Anterior cingulate cortex (tissue), 58 donors: ENCODE data around the gene DEXI.
A peak's percentile ranks its signal among the peaks of the same experiment; 100 is the strongest.

Source experiments
- DNase-seq, 58 donors: peaks; one replicate each; lab custom pipeline; 2025; lab: John Stamatoyannopoulos, UW

Gene DEXI

DNA sequence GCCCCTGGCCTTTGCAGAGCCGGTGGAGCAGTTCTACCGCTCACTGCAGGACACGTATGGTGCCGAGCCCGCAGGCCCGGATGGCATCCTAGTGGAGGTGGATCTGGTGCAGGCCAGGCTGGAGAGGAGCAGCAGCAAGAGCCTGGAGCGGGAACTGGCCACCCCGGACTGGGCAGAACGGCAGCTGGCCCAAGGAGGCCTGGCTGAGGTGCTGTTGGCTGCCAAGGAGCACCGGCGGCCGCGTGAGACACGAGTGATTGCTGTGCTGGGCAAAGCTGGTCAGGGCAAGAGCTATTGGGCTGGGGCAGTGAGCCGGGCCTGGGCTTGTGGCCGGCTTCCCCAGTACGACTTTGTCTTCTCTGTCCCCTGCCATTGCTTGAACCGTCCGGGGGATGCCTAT, 35.8 kb downstream of the DEXI start:
- DNase-seq = peak in 8 of 58 donors; percentile 5 to 33 (median 19)

DNA sequence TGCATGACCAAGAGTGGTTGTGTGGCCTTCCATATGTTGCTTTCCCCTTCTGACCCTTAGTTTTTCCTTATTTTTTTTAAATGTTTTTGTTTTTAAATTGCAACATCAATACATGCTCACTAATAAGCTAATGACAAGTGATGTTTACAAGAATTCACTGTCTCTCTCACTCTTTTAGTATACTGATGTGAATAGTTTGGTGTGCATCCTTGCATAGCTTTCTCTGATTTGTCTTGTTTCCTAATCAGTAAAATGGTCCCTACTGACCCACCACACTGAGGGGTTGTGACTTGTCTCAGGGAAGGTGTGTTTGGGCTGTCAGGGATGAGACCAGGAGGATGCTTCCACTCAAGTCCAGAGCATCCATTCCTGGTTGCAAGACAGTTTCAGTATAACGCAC, 39.3 kb downstream of the DEXI start:
- no peak for DNase-seq

DNA sequence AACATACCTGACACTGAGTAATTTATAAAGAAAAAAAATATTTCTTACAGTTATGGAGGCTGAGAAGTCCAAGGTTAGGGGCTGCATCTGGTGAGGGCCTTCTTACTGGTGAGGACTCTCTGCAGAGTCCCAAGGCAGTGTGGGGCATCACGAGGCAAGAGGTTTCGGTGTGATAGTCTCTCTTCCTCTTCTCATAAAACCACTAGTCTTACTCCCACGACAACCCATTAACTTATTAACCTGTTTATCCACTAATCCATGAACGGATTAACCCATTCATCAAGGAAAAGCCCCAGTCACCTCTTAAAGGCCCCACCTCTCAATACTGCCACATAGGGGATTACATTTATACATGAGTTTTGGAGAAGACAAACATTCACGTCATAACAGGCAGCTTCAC, 45.1 kb downstream of the DEXI start:
- peak in 1 of 58 donors; percentile 9 for DNase-seq

DNA sequence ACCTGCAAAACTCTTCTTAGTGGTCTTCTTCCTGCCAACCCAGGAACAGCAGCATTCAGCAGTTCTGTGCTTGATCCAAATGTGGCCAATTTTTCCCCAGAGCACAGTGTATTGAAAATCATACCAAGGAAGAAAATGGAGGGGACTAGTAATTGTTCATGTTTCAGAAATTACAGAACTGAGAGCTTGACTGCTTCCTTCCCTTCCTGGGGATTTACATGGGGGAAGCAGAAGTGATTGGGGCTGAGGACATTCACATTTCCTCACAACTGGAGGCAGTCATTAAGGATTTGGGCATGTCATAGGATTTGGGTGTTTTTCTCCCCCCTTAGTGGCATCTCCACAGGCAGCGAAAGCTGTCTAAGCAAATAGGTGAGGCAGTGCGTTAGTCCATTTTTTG, 45.5 kb downstream of the DEXI start:
- no peak for DNase-seq

DNA sequence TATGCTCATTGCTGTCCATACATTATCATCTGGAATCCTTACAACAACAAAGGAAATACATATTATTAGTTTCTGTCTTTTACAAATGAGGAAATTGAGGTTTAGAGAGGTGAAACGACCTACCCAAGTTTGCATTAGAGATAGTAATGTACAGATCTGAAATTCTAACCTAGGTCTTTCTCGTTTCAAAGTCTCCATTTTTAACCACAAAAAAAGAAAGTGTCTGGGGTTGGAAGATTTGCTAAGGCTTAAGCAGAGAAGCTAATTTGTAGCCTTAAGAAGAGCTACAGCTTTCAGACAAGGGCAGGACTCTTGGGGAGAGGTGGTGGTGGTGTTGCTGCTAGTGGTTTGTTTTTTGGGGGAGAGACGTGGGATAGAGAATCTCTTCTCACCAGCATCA, 46.1 kb downstream of the DEXI start:
- DNase-seq = no peak

DNA sequence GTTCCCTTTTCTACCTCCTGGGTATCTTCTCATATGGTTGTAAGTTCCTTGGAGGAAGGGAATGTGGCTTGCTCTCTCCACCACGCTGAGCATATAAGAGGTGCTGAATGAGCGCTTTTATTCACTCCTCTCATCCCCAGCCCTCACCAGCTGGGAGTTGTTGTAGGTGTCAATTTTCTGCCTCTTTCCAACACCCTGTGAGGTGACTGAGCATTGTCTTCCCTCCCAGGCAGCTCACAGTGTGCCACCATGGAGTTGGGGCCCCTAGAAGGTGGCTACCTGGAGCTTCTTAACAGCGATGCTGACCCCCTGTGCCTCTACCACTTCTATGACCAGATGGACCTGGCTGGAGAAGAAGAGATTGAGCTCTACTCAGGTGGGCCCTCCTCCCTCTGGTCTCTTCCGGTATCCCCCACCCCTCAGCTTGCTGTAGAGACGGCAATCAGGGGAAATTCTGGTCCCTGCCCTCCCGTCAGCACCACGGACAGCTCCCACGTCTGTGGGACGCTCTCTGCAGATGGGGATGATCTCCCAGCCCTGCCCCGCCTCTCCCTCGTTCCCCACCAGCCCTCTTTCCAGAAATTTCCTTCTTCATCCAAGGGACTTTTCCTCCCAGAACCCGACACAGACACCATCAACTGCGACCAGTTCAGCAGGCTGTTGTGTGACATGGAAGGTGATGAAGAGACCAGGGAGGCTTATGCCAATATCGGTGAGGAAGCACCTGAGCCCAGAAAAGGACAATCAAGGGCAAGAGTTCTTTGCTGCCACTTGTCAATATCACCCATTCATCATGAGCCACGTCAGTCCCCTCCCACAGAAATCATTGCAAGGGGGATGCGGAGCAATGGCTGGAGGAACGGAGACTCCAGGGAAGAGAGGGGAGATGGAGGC, 47.0 kb downstream of the DEXI start:
- peak in 1 of 58 donors; percentile 6 for DNase-seq

DNA sequence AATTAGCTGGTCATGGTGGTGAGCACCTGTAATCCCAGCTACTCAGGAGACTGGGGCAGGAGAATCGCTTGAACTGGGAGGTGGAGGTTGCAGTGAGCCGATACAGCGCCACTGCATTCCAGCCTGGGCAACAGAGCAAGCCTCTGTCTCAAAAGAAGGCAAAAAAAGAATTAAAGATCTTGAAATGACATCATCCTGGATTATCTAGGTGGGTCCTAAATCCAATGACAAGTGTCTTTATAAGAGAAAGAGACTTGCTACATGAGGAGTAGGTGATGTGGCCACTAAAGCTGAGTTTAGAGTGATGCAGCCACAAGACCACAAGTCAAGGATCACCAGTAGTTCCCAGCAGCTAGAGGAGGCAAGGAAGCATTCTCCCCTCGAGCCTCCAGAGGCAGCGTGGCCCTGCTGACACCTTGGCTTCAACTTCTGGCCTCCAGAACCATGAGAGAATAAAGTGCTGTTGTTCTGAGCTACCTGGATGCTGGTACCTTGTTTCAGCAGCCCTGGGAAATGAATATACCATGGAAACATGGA, 49.4 kb downstream of the DEXI start:
- no peak for DNase-seq

DNA sequence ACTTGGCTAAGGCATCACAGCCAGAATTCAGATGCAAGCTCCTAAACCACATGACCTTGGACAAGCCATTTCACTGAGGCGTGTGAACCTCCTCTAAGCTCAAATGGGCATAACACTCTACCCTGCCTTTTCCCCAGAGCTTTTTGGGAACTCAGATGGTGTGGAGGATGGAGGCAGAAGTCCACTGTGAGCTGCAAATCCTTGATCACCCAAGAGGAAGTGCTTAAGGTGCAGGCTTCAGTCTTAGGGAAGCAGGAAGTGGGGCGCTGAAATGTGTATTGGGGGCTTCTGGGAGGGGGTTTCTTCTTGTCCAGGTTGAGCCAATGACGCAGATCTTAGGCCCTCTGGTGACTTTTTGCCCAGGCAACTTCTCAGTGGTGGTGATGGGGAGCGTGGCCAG, 52.4 kb downstream of the DEXI start:
- DNase-seq = no peak

DNA sequence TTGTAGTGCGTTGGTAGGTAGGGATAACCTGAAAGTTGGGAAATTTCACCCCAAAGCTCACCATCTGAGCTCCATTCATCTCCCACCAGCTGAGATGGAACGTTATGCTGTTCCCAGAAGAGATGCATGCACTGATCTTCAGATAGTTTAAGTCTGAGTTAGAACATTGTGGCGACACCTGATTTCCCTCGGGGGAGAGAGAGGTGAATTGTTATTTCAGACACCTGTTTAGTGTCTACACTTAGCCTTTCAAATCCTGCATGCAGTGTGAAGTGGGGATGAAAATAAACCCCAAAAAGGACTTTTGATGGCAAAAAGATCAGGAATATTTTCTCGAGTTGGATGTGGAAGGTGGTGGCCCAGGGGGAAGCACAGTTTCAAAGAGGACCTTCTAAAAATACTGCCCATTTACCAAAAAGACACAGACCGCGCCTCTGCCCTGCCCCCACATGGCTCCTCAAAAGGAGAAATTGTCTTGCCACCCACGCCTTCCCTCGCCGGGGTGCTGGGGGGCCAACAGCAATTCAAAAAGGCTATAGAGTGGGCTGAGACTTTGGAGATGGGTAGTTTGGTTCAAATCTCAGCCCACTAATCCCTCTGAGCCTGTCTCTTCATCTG, 53.8 kb downstream of the DEXI start:
- DNase-seq = peak in 5 of 58 donors; percentile 5 to 34 (median 11)

DNA sequence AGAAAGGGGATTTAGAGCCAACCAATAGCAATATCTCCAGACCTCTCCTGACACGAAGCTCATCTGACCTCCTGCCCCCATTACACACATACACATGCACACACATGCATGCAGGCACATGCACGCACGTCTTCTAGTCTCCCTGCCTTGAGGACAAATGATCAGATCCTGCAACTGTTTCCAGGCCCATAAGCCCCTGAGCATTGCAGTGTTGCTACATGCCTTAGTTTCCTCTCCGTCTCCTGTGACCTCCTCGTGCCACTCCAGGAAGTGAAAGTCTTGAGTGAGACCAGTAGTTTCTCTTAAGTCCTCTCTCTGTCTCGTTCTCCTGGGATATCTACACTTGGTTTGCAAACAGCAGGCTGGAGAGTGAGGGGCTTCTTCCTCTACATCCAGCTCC, 57.0 kb downstream of the DEXI start:
- peak in 5 of 58 donors; percentile 9 to 31 (median 16) for DNase-seq

DNA sequence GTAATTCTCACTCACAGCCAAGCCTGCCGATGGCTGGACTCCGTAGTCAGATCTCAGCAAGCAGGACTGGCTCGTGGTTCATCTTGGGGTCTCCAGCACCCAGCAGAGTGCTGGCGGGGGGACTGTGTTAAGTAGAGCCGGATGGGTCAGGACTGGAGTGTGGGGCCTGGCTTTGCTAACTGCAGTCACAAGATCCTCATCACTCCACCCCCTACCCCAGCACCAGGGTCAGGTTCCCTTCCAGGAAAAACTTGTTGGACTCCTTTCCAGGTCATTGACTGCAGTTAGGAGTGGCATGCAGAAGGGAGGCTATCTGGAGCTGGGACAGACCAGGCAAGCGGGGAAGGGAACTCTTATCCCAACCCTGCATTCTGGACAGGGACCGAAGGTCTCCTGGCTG, 59.3 kb downstream of the DEXI start:
- DNase-seq = no peak

DNA sequence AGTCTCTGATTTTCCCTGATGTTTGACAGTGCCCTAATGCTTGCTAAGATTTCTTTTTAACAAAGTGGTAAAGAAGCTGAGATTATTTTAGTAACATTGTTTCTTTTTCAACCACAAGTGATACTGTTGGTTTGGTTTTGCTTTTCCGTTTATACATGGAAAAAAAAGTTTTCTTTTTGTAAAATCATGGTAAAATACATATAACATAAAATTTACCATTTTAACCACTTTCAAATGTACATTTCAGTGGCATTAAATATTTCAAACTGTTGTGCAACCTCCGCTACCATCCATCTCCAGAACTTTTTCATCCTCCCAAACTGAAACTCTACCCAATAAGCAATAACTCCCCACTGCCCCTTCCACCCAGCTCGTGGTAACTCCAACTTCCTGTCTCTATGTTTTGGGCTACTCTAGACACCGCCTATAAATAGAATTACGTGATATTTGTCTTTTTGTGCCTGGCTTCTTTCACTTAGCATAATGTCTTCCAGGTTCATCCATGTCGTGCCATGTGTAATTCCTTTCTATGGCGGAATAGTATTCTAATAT, 60.7 kb downstream of the DEXI start:
- DNase-seq = no peak

DNA sequence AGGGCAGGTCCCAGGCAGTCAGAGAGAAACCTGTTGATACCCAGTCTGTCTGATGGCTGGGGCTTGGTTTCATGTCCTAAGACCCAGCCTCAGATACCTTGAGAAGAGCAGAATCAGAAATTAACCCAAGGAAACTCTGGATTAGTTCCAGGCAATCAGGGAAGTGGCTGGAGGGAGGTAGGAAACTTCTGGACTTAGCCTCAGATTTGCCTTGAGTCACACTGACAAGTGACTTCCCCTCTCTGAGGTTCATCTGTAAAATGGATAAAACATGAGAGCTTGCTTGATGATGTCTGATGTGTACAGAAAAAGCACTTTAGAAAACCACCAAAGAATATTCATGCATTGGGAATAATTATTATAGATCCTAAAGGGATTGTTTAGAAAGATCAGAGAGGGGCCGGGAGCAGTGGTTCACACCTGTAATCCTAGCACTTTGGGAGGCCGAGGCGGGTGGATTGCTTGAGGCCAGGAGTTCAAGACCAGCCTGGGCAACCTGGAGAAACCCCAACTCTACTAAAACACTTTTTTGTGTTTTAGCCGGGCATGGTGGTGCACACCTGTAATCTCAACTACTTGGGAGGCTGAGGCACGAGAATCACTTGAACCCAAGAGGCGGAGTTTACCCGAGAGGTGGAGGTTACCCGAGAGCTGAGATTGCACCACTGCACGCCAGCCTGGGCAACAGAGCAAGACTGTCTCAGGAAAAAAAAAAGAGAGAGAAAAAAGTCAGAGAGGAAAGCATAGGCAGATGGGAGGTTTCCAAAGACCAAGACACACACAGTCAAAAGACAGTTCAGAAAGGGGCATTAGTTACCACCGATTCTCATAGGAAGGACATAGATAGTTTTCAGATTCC, 61.4 kb downstream of the DEXI start:
- no peak for DNase-seq

DNA sequence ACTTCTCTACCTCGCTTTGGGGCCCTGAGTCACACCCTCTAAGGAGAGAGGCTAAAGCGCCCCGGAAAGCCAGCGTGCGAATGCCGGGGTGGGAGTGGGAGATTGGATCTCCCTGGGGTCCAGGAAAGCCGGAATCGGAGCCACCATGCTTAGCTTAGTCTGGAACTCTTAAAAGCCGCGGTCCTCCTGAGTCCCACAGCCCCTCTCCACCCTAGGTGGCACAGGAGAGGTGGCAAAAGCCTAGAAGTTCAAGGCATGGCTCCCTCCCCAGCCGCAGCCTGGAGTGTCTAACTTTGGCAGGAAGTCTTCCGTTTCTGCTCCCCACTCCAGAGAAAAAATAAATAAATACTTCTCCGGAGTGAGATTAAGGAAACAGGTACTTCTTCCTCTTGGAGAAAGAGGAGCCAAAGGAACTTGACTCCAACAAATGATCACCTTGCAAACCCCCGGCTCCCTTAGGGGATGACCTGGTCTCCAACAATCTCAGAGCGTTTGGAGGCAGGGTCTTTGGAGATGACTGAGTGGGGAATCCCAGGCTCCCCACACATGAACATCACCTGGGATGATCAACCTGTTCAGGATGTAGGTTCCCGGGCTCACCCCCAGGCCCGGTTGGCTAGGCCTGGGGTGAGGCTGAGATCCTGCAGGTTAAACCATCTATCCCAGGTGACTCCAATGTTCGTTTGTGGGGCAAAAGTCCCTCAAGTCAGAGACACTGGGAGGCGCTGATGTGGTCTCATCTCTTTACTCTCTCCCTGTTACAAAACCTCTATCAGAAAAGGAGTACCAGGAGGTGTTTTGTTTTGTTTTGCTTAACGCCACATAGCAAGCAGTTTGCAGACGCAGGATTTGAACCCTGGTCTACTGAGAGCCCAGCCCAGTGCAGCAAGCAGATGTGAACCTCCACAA, 62.3 kb downstream of the DEXI start:
- DNase-seq = no peak
